RKO (cell line): ENCODE measurements around the gene GCG.

Experiments
- DNase-seq: peaks from one replicate; pipeline ENCODE4 v3.0.0-alpha.2; 2016; ENCODE audit warnings: low spot score

The GCG gene

DNA sequence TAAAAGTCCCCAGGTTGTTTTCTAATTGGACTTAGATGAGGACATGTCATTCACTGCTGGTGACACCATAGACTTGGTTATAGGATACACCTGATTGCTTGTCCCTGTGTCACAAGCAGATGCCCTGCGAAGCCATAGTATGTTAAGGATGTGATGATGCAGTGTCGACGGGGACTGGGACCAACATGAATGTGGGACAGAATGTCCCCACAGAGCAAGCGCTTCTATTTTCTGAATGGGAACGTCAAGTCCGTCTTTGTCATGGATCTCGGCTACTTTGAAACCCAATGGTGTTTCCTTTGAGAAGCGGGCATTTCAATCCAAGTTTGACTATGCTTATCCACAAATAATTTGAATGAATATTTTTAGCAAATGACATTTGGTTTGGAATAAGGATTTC, 2.1 kb downstream of the GCG start:
- DNase-seq, result no peak

GRCh38 chr2:162149466-162149865, 2.6 kb downstream of the GCG start:
- no peak for DNase-seq

- DNase-seq, result no peak
Observed at GRCh38 chr2:162148956-162149355, 3.1 kb downstream of the GCG start.

DNA sequence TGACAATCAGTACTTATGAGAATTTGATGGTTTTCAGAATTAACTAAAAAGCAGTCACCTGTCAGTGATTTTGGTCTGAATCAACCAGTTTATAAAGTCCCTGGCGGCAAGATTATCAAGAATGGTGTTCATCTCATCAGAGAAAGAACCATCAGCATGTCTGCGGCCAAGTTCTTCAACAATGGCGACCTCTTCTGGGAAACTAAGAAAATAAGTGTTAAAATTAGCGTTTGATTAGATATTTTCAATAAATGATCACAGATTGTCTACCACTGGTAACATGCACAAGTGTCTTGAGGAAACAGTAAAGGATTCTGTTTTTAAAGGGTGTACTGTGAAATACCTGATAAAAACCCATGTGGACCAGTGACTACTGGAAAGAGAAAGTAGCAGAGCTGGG, 8.1 kb downstream of the GCG start:
- no peak for DNase-seq

GRCh38 chr2:162138310-162138709, 13.7 kb downstream of the GCG start:
- no peak for DNase-seq

DNA sequence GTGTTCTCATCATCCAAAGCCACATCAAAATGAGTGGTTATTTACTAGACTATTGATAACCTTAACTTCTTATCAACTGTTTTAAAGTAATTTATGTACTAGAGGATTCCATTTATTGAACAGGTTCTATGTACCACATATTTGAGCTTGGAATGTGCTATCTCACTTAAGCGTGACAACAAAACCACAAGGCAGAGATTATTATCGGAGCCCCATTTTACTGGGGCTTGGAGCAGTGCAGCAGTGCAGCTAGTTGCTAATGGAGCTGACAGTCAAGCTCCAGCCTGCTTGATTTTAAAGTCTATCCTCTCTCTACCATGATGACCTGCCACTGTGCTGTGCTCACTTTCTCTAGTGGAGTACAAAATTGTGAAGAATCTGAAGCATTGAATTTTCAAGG, 24.6 kb downstream of the GCG start:
- no peak for DNase-seq

- no peak for DNase-seq
Observed at GRCh38 chr2:162126527-162126926, 25.5 kb downstream of the GCG start.

DNA sequence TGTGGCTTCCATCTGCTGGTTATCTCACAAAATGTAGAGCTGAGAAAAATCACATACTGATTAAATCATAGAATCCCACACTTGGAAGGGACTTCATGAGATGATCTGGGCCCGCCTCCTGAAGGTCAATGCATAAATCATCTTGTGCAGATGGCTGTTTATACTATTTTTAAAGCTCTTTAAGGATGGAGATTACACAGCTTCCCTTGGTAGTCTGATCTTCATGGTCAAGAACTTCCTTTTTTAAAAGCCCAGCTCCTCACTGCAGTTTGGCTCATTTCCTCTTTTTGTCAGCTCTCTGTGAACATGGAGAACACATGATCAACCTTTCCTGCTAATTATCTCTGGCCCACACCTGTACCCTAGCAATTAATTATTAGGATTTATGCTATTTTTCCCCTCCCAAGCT, 25.9 kb downstream of the GCG start:
- DNase-seq, result no peak

DNA sequence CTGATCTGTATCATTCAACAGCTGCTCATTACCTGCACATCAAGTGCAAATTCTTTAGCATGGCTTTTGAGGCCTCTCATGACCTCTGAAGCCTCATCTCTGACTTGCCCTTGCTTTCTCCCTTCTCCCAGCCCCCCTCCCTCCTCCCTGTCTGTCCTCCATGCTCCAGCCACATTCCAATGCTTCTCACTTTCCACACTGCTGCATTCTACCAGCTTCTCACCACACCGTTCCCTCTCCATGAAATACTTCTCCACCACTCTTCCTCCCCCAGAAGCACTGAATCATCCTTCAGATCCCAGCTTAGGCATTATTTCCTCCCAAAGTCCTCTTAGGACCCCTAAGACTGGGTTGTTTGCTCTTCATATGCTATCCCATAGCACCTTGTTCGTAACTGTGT, 26.9 kb downstream of the GCG start:
- DNase-seq, result no peak

DNA sequence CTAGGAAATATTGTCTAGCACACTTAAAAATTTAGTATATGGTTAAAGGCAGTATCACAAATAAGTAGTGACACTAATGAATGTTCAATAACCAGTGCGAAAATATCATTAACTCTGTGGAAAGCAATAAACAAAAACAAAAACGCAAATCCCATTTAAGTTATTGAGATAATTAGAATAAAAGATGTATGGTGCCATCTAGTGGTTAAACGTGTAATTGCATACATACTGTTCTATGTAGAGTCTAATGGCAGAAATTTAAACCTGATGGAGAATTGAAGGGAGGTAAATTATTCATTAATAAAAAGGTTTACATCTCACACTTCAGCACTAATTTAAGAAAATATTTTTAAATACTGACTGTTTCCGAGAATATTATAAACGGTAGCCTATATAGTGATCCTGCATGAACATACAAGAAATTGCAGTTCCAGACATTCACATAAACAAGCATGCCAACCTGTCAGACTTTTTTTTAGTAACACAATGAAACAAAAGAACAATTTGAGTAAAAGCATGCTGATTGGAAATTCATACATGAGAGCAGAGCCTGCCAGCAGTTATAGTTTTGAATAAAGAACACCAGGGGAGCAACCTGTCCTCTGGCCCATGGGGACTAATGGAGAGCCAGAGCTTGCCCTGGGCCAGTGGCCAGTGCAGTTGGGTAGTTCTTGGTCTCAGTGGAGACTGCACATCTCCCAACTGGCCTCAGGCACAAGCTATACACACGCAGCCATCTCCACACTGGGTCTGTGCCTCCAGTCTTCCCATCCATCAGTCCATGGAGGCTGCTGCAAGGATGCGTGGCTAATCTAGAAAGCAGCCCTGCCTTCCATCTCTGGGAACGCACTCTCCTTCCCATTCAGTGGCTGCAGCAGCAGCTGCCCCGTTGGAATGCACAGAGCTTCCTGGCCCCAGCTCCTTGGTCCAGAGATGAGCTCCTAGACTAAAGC, 28.0 kb downstream of the GCG start:
- peak; percentile 62 for DNase-seq

DNA sequence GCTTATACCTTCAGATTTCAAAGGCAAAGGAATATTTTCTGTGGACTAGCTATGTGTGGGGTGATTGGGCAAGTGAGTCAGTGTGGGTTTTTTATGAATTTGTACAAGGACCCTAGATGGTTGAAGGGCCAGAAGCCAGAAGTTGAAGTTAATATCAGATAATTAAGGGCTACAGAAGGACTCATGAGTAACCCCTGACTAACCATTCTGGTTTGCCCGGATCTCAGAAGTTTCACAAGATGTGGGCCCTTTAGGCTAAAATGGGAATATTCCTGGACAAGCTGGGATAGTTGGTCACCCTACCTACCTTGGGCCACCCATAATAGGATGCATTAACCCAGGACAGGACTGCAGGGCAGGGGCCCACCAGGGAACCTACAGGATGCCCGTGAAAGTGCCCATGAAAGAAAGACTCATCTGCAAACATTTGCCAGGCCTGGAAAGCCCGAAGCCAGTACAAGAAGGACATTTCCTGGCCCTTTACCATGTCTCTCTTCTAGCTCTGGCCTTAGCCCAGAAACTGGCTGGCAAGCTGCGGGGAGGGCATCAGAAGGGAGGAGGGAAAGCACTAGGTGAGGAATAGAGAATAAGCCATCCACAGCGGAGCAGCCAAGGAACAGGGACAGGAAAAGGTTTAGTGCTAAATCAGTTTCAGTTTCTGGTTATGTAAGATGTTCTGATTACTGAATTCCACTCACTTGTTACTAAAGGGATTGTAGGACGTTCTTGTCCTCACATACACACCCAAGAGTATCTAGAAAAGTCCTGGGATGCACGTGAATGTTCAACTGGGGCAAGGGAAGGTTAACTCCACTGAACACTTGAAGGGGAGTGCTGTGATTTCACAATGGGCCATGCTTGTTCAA, 33.6 kb downstream of the GCG start:
- DNase-seq, result peak; percentile 2

GRCh38 chr2:162116352-162116751, 35.7 kb downstream of the GCG start:
- DNase-seq, result no peak

DNA sequence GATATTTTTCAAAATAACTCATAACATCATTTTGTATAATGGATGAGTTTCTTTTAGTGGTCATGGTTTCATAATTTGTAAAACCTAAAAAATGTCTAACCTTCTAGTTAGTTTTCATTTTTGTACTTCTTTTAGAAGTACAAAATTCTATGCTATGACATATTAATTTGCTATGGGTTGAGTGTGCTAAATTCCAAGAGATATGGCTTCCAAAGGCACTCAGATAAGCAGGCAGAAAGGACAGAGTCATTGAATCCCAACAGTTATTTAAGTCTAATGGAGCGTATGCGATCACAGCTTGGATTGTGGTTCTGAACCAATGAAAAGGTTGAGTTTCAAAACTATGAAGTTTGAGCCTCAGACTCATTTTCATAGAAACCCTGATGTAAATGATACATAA, 37.0 kb downstream of the GCG start:
- DNase-seq, result no peak

DNA sequence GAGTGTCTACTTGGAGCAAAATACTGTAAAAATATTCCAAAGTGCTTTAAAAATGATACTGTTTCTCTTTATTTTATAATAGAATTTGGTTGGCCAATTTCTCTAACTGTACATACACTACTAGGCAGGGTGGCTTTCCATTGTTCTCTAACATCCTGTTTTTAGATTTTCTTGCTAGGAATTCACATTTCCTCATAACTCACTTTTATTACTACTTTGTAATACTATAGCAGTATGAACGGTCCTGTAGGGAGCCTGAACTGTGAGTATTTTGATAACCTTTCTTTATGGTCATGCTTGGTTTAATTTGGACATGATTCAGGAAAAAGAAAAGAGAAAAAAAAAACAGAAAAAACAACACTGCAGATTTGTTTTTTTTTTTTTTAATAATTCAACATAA, 37.8 kb downstream of the GCG start:
- DNase-seq, result no peak

DNA sequence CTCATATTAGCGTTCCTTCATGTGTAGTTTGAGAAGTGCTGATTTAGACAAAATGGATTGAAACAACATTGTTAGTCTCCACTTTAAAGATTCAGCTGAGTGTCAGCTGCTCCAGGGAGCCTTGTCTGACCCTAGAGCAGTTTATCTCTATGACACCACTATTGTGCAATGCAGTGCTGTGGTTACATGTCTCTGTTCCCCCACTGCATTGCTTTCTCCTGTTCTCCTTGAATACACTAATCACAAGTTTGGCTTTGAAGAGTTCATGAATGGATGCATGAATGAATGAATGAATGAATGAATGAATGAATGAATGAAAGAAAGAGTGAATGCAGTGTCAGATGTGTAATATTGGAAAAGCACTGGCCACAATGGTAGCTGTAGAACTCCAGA, 38.3 kb downstream of the GCG start:
- no peak for DNase-seq

DNA sequence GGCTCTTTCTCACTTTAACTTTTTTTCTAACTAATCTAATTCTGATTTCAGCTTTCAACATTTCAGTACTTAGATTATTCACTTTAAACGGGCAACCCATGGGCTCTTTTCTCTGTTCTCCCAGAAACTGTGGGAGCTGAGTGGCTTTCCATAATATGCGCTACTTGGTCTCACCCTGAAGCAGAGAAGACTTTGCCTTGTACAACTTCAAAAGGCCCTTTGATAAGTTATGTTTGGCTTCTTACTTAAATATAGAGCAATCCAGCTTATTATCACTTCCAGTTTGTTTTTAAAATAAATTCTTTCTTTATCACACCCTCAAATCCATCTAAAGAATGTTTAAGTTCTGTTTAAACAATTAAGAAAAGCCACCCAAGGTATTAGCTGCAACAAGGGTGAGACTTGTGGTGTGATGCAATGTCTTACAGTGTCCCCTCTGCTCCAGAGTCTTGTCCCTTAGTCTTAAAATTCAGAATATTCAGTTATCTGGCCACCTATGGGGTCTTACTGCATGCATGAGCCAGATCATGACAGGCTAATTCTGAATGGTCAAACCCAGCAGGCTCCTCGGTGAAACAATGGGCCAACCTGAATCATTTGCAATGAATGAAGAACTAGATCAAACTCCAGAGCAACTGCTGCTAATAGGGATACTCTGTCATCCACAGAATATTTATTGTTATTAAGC, 38.8 kb downstream of the GCG start:
- DNase-seq, result no peak

DNA sequence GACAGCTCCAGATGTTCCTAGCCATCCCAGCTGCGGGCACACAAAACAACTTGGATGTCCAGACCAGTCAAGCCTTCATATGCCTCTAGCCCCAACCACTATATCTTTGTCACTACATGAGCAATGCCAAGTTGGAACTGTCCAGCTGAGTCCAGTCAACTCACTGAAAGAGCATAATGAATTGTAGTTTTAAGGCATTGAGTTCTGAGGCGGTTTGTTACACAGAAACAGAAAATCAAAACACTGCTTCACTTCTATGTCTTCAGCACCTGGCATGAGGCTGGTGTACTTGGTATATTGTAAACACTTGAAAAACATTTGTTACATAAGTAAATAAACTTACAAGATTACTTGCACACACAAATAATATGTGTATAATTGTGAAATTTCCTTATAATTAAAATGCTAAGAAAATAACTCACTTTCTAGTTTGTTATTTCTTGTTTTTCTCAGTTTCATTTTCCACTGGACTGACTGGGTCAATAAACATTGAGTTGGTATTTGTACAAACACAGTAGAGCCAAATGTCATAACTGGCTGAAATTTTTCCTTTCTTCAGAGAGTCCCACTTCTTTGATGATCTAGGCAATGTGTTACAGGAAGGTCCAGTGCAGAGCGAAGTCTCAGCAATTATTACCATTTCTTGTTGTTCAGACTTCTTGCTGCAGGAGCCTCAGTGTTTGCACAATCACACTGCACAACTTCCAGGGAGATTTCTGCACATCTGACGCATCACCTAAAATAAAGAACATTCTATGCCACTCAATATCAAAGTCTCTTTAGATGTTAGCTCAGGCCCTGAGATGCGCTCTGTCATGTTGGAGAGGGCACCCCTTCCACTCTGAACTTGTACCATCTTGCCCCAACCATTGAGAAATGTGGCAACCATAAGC, 39.8 kb downstream of the GCG start:
- no peak for DNase-seq

GRCh38 chr2:162107361-162107901, 44.6 kb downstream of the GCG start:
- DNase-seq, result no peak

GRCh38 chr2:162106746-162107145, 45.3 kb downstream of the GCG start:
- DNase-seq, result no peak

- no peak for DNase-seq
Observed at GRCh38 chr2:162106146-162106551, 45.9 kb downstream of the GCG start.

GRCh38 chr2:162103443-162104009, 48.5 kb downstream of the GCG start:
- DNase-seq, result no peak
